Keratinocyte (primary cell): ENCODE data around the gene ALOX15.
"Not testable (repeated sequence)": the region's sequence is repeated elsewhere in the genome, so short reads cannot be mapped to it uniquely, and the experiment has no call there.

ENCODE experiments used
- CTCF ChIP-seq, 3 experiments: IDR thresholded peaks in 1 of 3; conservative IDR thresholded peaks in 1 of 3; optimal IDR thresholded peaks in 1 of 3; 2 replicates in 2 of 3; 3 replicates in 1 of 3; pipeline versions ENCODE3 to v1.5.1; 2011; ENCODE audit warnings: low read length in 3 of 3, mild to moderate bottlenecking in 3 of 3, moderate library complexity in 2 of 3, control low read depth in 1 of 3, inconsistent platforms in 1 of 3; ENCODE audit not compliant: insufficient read depth in 2 of 3; ENCODE audit errors: extremely low read depth in 1 of 3
- EZH2 ChIP-seq: IDR thresholded peaks from one replicate; pipeline ENCODE4 v1.6.1; 2012; ENCODE audit warnings: inconsistent platforms, mild to moderate bottlenecking, low read length, moderate library complexity

GRCh38 chr17:4595685-4596342 is 45.7 kb downstream of the ALOX15 start:
- not testable (repeated sequence) for TF ChIP-seq CTCF (optimal IDR thresholded peaks at IDR 0.05 in 1 of 3, IDR thresholded peaks at IDR 0.05 in 1 of 3, conservative IDR thresholded peaks at IDR 0.05 in 1 of 3; ENCODE audit: extremely low read depth in 1 of 3, insufficient read depth in 2 of 3, low read length in 3 of 3); EZH2
